Ovary (tissue), 10 donors: ENCODE results near the gene PAM16. TPM values are rescaled to one million over a fixed set of nuclear protein-coding genes. Genes with fewer than 3 reads are reported as not detected.
"Not testable (repeated sequence)": the region's sequence is repeated elsewhere in the genome, so short reads cannot be mapped to it uniquely, and the experiment has no call there.

Experiments used
- DNase-seq, 5 donors: peaks; one replicate each; pipeline ENCODE4 v3.0.0-alpha.2; 2019 to 2020
- H3K27ac ChIP-seq, 2 donors: fragments of 200-600 bp; one replicate each; pipeline versions ENCODE4 v1.5.1 to v1.8.0; 2019 to 2022
- H3K27me3 ChIP-seq: fragments of 200-600 bp; one replicate; pipeline ENCODE4 v1.8.0; 2022
- H3K36me3 ChIP-seq: fragments of 200-600 bp; sonication (generic); one replicate; pipeline ENCODE4 v1.5.1; 2019
- H3K4me1 ChIP-seq: one replicate; pipeline ENCODE4 v1.8.1; 2013; ENCODE audit warnings: mild to moderate bottlenecking, moderate library complexity; ENCODE audit not compliant: insufficient read depth
- H3K4me3 ChIP-seq: fragments of 200-600 bp; sonication (generic); one replicate; pipeline ENCODE4 v1.5.1; 2017
- H3K9me3 ChIP-seq, 2 donors: fragments of 200-600 bp in 1 of 2; sonication (generic) in 1 of 2; one replicate each; pipeline versions ENCODE4 v1.5.1 to v1.8.1; 2013 to 2019; ENCODE audit warnings: mild to moderate bottlenecking in 1 of 2, moderate library complexity in 1 of 2
- EP300 ChIP-seq: sonication (generic); formaldehyde crosslinking; IDR thresholded peaks from one replicate; pipeline ENCODE4 v1.6.1; 2017; ENCODE audit warnings: antibody characterized with exemption
- POLR2A ChIP-seq: fragments of 450-650 bp; IDR thresholded peaks from one replicate; pipeline ENCODE4 v1.6.1; 2017; ENCODE audit warnings: antibody characterized with exemption, mild to moderate bottlenecking, moderate library complexity
- WGBS, 3 donors: extraction: QIAGEN DNeasy Blood & Tissue Kit in 1 of 3; methylation state at CpG; one replicate each; pipeline versions ENCODE4 v1.1.5 to v1.1.7; 2013 to 2017; 5-methylcytosine and 5-hydroxymethylcytosine counted together
- intact Hi-C, 4 donors: fragments of 100-400 bp; cut with DNase I; formaldehyde crosslinking; loops; one replicate each; pipeline versions ENCODE4 v1.11.0 to v1.15.1; 2022 to 2023
- long read RNA-seq, 3 donors: library from polyadenylated mRNA in 2 of 3; unstranded in 2 of 3; transcript quantifications; one replicate each; pipeline ENCODE4 v2.0.0 and lab custom pipeline, GENCODE V29; 2021 to 2026
- polyA plus RNA-seq, 2 donors: library from polyadenylated mRNA; stranded (reverse); fragments of 200-250 nt in 1 of 2; fragments of 350-450 nt in 1 of 2; fragmentation: Illumina TruSeq in 1 of 2; extraction: RNeasy Lipid Tissue Mini Kit (QIAGEN cat#74804) in 1 of 2; gene quantifications; one replicate each; pipeline ENCODE4 v1.2.3, GENCODE V29; 2013 to 2014
- total RNA-seq, 7 donors: library from RNA; depleted of rRNA in 2 of 7; stranded (reverse); fragments of >200 nt in 2 of 7; fragmentation: NEBNext Ultra II Directional in 3 of 7; extraction: Animal tissue kit (Norgen Biotek cat#: 25700) in 3 of 7; gene quantifications; one replicate each; pipeline versions ENCODE4 v1.1.0 to v1.2.4, GENCODE V29; 2016 to 2023
- TF ChIP-seq, protein P1 (sequence below), 3 donors: fragments of 450-650 bp in 2 of 3; fragments of 200-600 bp in 1 of 3; IDR thresholded peaks; one replicate each; pipeline versions ENCODE4 v1.5.1 to v1.8.0; 2016 to 2022; ENCODE audit warnings: antibody characterized with exemption in 3 of 3, mild to moderate bottlenecking in 1 of 3
- donor health status: DM: no; HTN: no; CAD: no; lungs with moderate emphysema.
- donor health status: DM: no; HTN: no; CAD: no.
- donor health status: Bipolar disorder and iron deficiency.
- donor health status: DM: yes; HTN: yes; CAD: no.
- donor health status: DM: no; HTN: no; CAD: no.
- donor health status: DM: yes; HTN: yes; CAD: no.

Gene PAM16
- total RNA-seq (10 to 100 TPM; 24.0 to 47.2 (median 35.7) TPM), polyA plus RNA-seq (10 to 100 TPM; 18.5 to 42.2 TPM)
- long read RNA-seq, donor 1, partial matches to known transcripts = 1 of 21 reads
- long read RNA-seq, donor 1, other reads (novel, unspliced or antisense) = 16 of 21 reads
- long read RNA-seq, donor 2, transcript PAM16-201 (5 exons, 587 nt) = major isoform, 48 of 99 reads
- long read RNA-seq, donor 2, transcript PAM16-209 (5 exons, 650 nt) = minor isoform, 8 of 99 reads
- long read RNA-seq, donor 2, partial matches to known transcripts = 42 of 99 reads
- long read RNA-seq, donor 2, other reads (novel, unspliced or antisense) = 0 of 99 reads
- long read RNA-seq, donor 3, transcript PAM16-201 (5 exons, 587 nt) = major isoform, 13 of 22 reads
- long read RNA-seq, donor 3, partial matches to known transcripts = 1 of 22 reads
- long read RNA-seq, donor 3, other reads (novel, unspliced or antisense) = 3 of 22 reads

DNA sequence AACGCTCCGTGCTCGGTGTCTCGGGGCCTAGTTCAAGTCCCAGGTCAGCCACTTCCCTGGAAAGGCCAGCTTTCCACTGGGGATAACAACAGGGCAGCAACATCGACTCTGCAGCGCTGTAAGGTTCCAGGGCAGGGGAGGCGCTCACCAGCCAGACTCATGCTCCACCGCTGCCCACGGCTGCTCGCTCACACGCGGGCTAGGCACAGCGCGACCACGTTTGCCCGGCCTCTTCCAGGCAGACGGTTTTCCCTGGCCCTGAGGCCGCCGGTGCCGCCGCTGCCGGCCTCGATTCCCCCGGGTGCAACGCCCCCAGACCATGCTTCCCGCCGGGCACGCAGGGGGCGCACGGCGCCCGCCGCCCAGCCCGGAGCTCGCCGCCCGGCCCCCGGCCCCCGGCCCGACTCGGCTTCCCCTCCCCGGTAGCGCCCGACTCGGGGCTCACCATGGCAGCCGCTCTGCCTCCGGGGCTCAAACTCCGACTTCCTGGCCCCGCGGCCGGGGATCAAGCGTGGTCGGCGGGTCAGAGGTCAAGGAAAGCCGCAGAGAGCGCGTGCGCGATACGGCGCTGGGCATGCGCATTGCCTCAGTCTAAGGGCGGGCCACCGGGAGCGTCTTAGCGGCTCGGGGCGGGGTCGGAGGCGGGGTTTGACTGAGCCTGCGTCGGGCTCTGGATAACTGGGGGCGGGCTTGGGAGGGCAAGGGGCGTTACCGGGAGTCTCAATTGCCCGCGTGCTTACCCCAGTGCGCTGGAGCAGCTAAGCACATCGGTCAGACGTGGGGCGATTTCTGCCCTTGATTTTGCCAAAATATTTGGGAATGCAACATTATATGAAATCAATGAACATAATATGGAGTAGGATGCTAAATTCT lies at the start of gene PAM16:
PAM16 (minus strand) TSS at position 535 of the 873 bp plus-strand sequence; CDS start at position 448, 87 bp downstream.
- Histone ChIP-seq H3K4me3 (peak within 1 kb of the TSS; percentile 82), H3K36me3 (no peaks in the 10 kb centered on the region), H3K9me3 (no peaks in the 10 kb centered on the region), H3K4me1 (peaks cover 15% of the 10 kb centered on the region), H3K27ac (peak within 1 kb of the TSS; percentile 61 to 86), H3K27me3 (no peaks in the 10 kb centered on the region)
- WGBS, 3 donors = 0 to 1% (median 0%) methylated on average over 39 to 81 of the region's 81 CpGs
- intact Hi-C loops = no loop called here
- peak; percentile 96 to 99 (median 98) for DNase-seq
- TF ChIP-seq, protein P1, sequence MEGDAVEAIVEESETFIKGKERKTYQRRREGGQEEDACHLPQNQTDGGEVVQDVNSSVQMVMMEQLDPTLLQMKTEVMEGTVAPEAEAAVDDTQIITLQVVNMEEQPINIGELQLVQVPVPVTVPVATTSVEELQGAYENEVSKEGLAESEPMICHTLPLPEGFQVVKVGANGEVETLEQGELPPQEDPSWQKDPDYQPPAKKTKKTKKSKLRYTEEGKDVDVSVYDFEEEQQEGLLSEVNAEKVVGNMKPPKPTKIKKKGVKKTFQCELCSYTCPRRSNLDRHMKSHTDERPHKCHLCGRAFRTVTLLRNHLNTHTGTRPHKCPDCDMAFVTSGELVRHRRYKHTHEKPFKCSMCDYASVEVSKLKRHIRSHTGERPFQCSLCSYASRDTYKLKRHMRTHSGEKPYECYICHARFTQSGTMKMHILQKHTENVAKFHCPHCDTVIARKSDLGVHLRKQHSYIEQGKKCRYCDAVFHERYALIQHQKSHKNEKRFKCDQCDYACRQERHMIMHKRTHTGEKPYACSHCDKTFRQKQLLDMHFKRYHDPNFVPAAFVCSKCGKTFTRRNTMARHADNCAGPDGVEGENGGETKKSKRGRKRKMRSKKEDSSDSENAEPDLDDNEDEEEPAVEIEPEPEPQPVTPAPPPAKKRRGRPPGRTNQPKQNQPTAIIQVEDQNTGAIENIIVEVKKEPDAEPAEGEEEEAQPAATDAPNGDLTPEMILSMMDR (IDR thresholded peaks at IDR 0.05) = peak in 1 of 3 donors; percentile 16
- TF ChIP-seq EP300 (no peak), POLR2A (peak; percentile 27)

DNA sequence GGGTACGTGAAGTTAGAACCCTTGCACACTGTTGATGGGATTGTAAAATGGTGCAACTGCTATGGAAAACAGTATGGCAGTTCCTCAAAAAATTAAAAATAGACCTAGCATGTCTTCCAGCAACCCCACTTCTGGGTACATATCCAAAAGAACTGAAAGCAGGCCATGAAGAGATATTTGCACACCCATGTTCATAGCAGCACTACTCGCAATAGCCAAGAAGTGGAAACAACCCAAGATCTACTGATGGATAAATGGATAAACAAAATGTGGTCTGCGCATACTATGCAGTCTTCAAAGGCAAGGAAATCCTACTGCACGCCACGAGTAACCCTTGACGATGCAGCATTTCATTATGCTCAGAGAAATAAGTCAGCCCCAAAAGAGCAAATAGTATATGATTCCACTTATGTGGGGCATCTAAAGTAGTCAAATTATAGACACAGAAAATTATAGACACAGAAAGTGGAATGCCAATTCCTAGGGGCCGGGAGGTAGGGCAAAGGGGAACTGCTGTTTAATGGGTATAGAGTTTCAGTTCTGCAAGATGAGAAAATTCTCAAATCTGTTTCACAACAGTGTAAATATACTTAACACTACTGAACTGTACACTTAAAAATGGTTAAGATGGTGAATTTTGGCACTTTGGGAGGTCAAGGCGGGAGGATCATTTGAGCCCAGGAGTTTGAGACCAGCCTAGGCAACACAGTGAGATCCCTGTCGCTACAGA lies 48.0 kb upstream of the PAM16 start:
- DNase-seq = no peak
- H3K4me1 ChIP-seq = no peaks in the 10 kb centered on the region
- H3K36me3 ChIP-seq = no peaks in the 10 kb centered on the region
- intact Hi-C loops = no loop called here
- no peak overlapping the region for H3K27ac ChIP-seq
- H3K9me3 ChIP-seq = no peaks in the 10 kb centered on the region
- TF ChIP-seq EP300 (no peak), POLR2A (no peak)
- TF ChIP-seq, protein P1 (IDR thresholded peaks at IDR 0.05) = no peak
- no peaks in the 10 kb centered on the region for H3K27me3 ChIP-seq
- no peak overlapping the region for H3K4me3 ChIP-seq
- WGBS, 3 donors = 91 to 95% (median 92%) methylated on average over 9 of the region's 9 CpGs

DNA sequence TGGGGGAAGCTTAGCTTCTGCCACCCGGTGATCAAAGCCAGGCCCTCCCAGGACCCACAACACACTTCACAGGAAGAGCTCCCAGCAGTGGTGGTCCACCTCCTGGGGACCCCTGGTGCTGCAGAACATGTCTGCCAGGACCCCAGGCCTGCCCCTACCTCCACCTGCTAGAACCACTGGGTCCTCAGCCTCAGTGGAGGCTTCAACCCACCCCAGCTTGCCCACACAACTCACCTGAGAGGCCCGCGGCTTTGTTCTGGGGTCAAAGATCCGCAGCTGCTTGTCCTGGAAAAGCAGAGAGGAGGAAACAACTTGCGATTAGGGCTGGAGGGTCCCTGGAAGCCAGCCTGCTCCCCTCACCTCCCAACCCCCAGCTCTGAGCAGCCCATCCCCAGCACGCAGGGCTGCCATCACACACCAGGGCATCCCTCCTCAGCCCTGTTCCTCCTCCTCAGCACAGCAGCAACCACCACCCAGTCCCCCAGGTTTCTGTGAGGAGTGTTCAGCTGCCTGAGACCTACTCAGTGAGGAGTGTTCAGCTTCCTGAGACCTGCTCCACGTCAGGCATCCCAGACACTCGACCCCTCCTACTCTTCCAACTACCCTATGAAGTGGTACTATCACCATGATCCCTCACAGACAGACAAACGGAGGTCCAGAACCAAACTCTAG lies 44.1 kb upstream of the PAM16 start:
- no peaks in the 10 kb centered on the region for H3K27me3 ChIP-seq
- H3K36me3 ChIP-seq = no peaks in the 10 kb centered on the region
- TF ChIP-seq POLR2A = no peak
- TF ChIP-seq EP300 = no peak
- TF ChIP-seq, protein P1 (IDR thresholded peaks at IDR 0.05) = no peak
- 74 to 78% (median 76%) methylated on average over 9 of the region's 9 CpGs for WGBS, 3 donors
- H3K4me3 ChIP-seq = no peak overlapping the region
- intact Hi-C loops = no loop called here
- H3K9me3 ChIP-seq = no peaks in the 10 kb centered on the region
- H3K4me1 ChIP-seq = peaks cover 9% of the 10 kb centered on the region
- peak in 1 of 5 donors; percentile 14 for DNase-seq
- H3K27ac ChIP-seq = no peak overlapping the region

DNA sequence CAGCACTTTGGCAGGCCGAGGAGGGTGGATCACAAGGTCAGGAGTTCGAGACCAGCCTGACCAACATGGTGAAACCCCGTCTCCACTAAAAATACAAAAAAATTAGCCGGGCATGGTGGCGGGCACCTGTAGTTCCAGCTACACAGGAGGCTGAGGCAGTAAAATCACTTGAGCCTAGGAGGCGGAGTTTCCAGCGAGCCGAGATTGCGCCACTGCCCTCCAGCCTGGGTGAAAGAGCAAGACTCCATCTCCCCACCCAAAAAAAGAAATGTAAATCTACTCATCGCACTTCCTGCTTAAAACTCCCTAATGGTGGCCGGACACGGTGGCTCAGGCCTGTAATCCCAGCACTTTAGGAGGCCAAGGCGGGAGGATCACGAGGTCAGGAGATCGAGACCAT lies 42.7 kb upstream of the PAM16 start:
- intact Hi-C loops = loop anchor here in 1 of 4 donors (5.0 kb wide), 1 partner anchor 182 kb away; no protein-coding TSS in a partner anchor
- not testable (repeated sequence) for DNase-seq, H3K27ac ChIP-seq, H3K4me3 ChIP-seq, H3K36me3 ChIP-seq, H3K9me3 ChIP-seq, H3K27me3 ChIP-seq
- H3K4me1 ChIP-seq = peaks cover 12% of the 10 kb centered on the region
- 94 to 96% (median 95%) methylated on average over 15 of the region's 15 CpGs for WGBS, 3 donors
